DND-41 (cell line): Measurements from ENCODE around the gene HID1.

Source experiments
- CTCF ChIP-seq: IDR thresholded peaks from 2 replicates; pipeline ENCODE4 v1.5.1; 2012; ENCODE audit warnings: borderline replicate concordance, low read length, moderate library complexity, mild to moderate bottlenecking; ENCODE audit not compliant: poor library complexity, severe bottlenecking; ENCODE audit errors: extremely low read depth
- EZH2 ChIP-seq: IDR thresholded peaks from 3 replicates; pipeline ENCODE4 v1.6.1; 2012; ENCODE audit warnings: borderline replicate concordance, low read depth, mild to moderate bottlenecking, moderate library complexity, low read length, inconsistent platforms; ENCODE audit not compliant: severe bottlenecking

- peak; percentile 17 for TF ChIP-seq CTCF
- TF ChIP-seq EZH2: no peak
Observed at GRCh38 chr17:74981979-74982662, 9.6 kb upstream of the HID1 start.
